HG03175 (cell line): ENCODE results near the gene MPHOSPH6.
"Not testable (repeated sequence)": the region's sequence is repeated elsewhere in the genome, so short reads cannot be mapped to it uniquely, and the experiment has no call there.

Source experiments
- ATAC-seq: cut with Tn5 transposase; IDR thresholded peaks from one replicate; pipeline ENCODE4 v1.9.1; 2021; ENCODE audit warnings: mild to moderate bottlenecking, moderate library complexity; ENCODE audit not compliant: unreplicated experiment

Gene MPHOSPH6

DNA sequence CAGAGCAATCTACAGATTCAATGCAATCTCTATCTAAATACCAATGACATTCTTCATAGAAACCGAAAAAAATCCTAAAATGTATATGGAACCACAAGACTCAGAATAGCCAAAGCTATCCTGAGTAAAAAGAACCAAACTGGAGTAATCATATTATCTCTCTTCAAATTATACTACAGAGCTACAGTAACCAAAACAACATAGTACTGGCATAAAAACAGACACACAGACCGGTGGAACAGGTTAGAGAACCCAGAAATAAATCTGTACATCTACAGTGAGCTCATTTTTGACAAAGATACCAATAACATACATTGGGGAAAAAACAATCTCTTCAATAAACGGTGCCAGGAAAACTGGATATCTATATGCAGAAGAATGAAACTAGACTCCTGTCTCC lies 45.4 kb downstream of the MPHOSPH6 start:
- ATAC-seq: no peak

DNA sequence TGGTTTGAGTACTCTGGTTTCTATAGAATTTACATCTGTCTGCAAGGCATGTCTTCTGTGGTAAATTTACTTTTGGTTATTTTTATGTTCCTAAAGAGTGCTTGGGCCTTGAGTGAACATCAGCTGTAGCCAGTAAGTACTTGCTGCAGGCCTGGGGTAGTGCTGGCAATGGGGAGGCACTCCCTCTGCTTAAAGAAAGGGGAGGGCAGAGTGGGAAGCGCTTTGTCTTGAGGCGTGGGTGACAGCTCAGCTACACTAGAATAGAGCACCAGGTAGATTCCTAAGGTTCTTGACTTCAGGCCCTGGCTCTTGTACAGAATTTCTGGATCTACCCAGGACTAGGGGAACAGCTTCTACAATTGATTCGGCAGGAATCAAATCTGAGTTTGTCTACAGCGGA lies 50.6 kb downstream of the MPHOSPH6 start:
- ATAC-seq: no peak

DNA sequence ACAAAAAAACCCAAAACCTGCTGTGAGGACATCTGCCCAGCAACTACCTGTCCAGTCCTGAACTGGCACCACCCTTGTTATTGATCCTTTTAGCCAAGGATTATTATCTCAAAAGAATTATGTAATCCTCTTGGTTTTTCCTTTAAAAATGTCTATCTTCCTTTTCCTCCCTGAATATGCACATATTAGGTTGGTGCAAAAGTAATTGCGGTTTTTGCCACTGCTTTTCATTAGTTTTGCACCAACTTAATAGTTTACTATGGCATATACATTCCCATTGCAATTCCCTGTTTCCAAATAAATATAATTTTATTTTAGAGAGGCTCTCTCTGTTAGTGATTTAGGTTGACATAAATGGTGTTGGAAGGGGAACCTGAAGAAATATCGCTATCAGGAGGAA lies 51.3 kb downstream of the MPHOSPH6 start:
- ATAC-seq: no peak

DNA sequence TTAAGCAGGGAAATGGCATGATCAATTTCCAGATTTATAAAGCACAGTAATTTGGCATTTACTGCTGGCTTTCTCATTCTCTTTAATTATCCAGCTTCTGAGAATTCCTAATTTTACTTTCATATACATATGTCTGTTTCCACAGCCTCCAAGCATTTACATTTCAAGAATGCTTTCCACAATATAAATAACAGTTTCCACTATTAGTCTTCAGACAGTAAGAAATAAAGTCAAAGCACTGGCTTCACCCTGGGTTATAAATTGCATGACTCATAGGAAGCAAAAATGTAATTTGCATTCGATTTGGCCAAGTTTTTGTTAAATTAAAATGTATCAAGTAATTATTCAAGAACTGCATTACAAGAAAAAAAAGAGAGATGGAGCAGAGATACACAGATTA lies 53.5 kb downstream of the MPHOSPH6 start:
- ATAC-seq: no peak

DNA sequence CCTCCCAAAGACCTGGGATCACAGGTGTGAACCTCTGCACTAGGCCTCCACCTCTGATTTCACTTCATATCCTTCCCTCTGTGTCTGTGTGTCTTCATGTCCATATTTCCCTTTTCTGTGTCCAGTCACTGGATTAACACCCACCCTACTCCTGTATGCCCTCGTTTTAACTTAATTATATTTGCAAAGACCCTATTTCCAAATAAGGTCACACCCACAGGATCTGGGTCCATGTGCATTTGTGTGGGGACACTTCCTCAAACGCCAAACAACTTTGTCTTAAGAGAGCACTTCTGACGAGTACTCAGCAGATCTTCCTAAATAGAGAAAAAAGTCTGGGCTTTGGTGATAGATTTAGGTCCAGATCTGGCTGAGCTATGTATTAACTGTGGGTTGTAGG lies 56.3 kb downstream of the MPHOSPH6 start:
- no peak for ATAC-seq

DNA sequence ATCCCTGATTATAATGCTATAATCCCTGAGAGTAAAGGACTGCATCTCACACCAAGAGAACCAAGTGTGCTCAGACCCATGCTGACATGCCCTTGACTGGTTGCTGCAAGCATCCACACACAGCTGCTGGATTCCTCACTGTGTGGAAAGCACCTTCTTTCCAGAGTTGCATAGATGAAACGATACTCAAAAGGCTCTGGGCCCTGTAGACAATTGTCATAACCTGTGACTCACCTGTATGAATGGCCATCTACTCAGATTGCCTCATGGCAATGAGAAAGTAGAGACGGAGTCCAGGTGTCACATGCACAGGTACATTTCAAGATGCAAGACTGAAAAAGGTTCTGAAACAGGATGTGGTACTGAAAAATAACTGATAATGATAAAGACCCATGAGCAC lies 58.1 kb downstream of the MPHOSPH6 start:
- no peak for ATAC-seq

DNA sequence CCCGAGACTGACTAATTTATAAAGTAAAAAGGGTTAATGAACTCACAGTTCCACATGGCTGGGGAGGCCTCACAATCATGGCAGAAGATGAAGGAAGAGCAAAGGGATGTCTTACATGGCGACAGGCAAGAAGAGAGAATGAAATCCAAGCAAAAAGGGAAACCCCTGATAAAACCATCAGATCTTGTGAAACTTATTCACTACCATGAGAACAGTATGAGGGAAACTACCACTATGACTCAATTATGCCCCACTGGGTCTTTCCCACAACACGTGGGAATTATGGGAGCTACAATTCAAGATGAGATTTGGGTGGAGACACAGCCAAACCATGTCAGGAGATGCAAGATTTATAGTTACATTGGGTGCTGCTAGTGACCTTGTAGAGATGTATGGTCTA lies 60.8 kb downstream of the MPHOSPH6 start:
- not testable (repeated sequence) for ATAC-seq

DNA sequence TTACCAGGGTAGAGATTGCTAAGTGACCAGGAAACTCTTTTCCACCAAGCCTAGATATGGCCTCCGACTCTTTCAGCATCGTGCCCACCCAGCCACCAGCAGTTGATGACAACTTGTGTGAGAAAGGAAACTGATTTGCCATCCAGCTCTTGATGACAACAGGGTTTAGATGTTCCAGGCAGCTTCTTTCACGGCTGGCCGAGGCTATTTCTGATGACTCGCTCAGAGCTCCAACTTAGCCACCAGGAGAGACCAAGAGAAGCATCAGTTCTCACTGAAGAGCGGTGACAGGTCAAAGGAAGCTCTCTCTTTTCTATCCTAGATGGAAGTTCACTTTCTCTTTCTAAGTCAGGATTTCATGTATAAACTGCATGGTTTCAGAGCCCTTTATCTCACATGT lies 61.2 kb downstream of the MPHOSPH6 start:
- ATAC-seq: no peak

DNA sequence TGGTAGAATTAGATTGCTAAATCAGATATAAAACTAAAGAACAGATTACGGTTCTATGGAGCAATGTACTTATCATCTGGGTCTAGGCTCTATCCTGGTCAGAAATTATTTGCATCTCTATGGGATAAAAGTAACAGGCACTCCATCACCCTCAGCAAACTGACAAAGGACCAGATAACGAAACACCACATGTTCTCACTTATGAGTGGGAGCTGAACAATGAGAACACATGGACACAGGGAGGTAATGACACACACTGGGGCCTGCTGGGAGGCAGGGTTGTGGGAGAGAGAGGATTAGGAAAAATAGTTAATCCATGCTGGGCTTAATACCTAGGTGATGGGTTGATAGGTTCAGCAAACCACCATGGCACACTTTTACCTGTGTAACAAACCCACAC lies 61.9 kb downstream of the MPHOSPH6 start:
- ATAC-seq: no peak

DNA sequence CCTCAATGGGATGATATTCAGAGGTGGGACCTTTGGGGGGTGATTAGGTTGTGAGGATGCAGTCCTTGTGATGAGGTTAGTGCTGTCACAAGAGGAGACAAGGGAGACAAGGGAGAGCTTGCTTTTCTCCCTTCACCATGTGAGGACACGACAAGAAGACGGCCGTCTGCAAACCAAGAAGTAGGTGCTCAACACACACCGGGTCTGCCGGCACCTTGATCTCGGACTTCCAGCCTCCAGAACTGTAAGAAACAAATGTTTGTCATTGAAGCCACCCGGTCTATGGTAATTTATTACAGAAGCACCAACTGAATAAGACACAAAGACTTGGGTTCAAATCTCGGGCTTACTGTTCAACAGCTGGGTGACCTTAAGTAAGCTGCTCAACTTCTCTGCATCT lies 64.9 kb downstream of the MPHOSPH6 start:
- ATAC-seq: no peak
